ENCODE measurements around the gene CKAP2L.

The CKAP2L gene

DNA sequence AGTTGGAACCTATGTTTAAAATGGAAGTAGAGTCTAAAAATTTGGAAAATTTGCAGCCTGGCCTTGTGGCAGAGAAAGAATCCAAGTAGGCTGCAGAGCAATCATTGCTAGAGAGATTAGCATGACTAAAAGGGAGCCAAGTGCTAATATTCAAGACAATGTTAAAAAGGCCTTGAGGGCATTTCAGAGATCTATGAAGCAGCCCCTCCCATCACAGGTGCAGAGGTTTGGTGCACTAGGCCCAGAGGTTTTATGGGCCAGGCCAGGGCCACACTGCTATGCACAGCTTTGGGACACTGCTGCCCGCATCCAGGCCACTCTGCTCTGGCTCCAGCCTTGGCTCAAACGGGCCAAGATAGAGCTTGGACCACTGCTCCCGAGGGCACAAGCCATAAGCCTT, 26.6 kb upstream of the CKAP2L start:
- no peak for DNase-seq

DNA sequence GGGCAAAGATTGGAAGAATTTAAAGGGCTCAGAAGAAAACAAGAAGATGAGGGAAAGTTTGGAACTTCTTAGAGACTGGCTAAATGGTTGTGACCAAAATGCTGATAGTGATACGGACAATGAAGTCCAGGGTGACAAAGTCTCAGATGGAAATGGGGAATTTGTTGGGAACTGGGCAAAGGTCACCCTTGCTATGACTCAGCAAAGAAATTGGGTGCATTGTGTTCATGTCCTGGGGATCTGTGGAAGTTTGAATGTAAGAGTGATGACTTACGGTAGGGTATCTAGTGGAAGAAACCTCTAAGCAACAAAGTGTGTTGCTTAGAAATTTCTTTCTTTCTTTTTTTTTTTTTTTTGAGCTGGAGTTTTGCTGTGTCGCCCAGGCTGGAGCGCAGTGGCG, 25.9 kb upstream of the CKAP2L start:
- no peak for DNase-seq

DNA sequence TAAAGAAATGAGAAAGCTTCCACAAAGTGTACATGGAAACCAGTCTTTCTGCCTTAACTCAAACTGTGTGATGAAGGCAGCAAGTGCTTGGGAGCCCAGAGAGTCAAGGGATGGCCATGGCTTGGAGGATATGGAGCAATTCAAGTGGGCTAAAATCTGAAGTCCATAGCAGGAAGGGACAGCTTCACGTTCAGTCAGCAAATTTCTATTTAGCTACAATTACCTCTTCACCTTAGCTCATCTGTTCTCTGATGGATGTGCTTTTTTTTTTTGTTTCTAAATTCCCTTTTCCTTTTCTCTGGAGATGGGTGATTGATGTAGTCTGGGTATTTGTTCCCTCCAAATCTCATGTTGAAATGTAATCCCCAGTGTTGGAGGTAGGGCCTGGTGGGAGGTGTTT, 24.8 kb upstream of the CKAP2L start:
- no peak for DNase-seq

- DNase-seq: no peak
These were observed 24.2 kb upstream of the CKAP2L start for GRCh38 chr2:112788653-112789052.

- DNase-seq: no peak
These were observed 23.5 kb upstream of the CKAP2L start for GRCh38 chr2:112787729-112788393.

DNA sequence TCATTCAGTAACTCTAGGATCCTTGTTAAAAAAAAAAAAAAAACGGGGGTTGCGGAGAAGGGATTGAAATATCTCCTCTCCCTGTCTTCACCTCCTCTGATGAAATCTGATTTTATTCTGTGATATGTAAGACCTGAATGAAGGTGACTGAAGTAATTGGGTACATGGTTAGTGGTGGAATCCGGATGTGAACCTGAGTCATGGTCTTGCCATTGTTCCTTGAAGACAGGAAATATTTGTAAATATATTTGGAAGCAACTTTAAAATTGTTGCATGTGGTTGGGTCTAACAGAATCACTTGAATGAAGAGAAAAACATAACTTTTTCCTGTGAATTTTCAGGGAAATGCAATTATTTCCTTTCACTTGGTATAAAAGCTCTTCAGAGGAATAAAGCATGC, 22.9 kb upstream of the CKAP2L start:
- no peak for DNase-seq

GRCh38 chr2:112784199-112785189, 20.1 kb upstream of the CKAP2L start, which contains the start of gene IL1A:
Gene IL1A, minus strand, starts transcription at chr2:112784493. Its CDS starts 723 bp downstream, at chr2:112783770.
- DNase-seq: no peak

GRCh38 chr2:112783187-112783714, 18.8 kb upstream of the CKAP2L start:
- DNase-seq: no peak

DNA sequence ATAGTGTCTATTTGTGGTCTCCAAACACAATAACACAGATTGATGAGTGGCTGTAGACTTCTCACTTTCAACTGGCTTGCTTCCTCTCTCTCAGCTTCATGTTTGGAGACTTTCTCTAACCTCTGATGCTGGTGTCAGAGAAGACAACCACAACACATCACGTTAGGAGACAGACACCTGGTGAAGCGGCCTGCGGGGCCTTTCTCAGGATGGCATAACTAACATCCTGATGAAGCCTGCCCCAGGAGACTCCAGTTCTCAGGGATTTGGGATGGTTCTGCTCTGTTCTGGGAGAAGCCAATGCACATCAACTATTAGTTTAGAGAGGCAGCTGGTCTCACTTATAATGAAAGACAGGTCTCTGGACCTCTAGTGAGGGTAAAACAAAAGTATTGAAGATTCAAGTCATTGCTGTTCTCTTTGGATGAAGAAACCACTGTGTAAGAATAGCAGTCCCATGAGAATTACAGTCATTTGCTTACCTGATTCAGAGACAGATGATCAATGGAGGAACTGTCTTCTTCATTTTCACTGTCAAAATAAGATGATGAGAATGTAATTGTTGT, 17.9 kb upstream of the CKAP2L start:
- no peak for DNase-seq

DNA sequence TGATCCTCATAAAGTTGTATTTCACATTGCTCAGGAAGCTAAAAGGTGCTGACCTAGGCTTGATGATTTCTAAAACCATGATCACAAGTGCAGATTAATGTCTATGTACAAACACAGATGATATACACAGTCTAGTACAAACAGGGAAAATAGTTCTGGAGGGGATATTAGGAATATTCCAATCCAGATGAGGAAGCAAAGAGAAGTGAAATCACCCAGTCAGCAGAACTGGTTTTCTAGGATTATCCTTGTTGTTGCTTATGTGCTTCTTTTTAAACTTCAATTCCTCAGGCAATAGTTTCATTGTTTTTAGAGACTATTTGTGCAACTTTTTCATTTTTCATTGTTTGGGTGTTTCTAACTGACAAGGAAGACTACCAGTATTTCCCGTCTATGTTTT, 15.2 kb upstream of the CKAP2L start:
- no peak for DNase-seq

- DNase-seq: no peak
These were observed 12.6 kb upstream of the CKAP2L start for GRCh38 chr2:112777036-112777435.

GRCh38 chr2:112776113-112776512, 11.7 kb upstream of the CKAP2L start:
- DNase-seq: no peak

DNA sequence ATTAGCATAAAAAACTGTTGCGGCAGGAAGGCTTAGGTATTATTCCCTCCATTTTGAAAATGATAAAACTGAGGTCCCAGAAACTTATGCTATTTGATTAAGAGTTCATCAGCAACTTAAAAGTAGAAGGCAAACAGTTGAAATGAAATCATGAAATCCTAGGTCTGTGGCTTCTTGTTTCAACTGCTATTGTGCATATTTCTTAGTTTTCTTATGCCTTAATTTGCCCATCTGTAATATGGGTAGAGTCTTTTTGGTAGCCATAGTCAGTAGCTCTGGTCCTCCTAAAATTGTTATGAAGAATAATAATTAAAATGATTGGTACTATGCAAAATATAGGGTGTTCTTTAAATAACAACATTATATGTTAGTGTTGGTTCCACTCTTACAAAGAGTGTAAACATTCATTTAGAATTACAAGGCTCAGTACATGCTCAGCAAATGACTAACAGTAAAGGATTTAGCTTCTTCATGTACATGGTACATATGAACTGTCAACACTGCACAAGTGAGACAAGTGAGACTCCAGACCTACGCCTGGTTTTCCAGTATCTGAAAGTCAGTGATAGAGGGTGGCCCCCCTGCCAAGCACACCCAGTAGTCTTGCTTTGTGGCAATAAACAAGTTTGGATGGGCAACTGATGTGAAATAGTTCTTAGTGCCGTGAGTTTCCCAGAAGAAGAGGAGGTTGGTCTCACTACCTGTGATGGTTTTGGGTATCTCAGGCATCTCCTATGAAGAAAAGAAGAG, 10.3 kb upstream of the CKAP2L start:
- DNase-seq: no peak

DNA sequence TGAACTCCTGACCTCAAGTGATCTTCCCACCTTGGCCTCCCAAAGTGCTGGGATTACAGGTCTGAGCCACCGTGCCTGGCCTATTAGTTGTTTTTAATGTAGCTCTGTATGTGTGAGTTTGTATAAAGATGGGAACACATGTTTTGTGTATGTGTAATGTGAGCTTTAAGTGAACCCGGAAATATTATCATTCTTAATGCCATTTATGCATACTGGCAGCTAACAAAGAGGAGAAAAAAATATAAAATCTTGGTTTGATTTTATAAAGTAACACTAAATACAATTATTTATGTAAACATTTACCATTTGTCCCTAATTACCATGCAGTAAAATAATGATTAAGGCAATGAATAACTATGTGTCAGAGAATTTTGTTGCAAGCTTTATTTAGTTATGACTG, 9.1 kb upstream of the CKAP2L start:
- DNase-seq: no peak

- no peak for DNase-seq
These were observed 8.6 kb upstream of the CKAP2L start for GRCh38 chr2:112772911-112773475.

- no peak for DNase-seq
These were observed 7.9 kb upstream of the CKAP2L start for GRCh38 chr2:112772322-112772721.

DNA sequence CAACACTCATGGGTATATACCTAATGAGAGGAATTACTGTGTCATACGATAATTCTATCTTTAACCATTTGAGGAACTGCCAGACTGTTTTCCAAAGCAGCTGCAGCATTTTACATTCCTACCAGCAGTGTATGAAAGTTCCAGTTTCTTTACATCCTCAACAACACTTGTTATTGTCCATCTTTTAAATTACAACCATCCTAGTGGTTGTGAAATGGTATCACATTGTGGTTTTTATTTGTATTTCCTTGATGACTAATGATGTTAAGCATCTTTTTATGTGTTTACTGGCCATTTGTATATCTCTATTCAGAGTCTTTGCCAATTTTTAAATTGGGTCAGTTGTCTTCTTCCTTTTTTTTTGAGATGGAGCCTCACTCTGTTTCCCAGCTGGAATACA, 4.0 kb upstream of the CKAP2L start:
- no peak for DNase-seq

DNA sequence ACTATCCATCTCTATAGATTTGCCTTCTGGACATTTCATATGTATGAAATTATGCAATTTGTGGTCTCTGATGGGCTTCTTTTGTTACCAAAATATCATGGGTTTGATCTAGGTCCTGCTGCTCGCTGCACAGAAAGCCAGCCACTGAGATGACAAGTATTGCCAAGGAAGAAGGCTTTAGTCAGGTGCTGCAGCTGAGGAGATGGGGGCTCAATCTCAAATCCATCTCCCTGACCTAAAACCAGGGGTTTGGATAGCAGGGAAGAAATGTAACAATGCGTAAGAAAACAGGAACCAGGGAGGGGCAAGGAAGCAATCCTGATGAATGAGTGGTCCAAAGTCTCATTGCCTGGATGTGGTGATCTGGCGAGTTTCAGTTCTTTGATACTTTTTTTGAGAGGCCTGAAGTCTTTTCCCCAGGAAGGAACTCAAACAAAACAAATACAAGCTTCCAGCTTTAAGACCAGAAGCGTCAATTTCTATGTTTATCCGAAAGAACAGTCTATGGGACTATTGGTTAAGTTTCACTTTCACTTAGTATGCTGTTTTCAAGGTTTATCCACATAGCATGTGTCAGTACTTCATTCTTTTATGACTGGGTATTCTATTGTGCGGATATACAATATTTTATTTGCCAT, 3.4 kb upstream of the CKAP2L start:
- no peak for DNase-seq

GRCh38 chr2:112765251-112765650, 842 bp upstream of the CKAP2L start:
- no peak for DNase-seq

DNA sequence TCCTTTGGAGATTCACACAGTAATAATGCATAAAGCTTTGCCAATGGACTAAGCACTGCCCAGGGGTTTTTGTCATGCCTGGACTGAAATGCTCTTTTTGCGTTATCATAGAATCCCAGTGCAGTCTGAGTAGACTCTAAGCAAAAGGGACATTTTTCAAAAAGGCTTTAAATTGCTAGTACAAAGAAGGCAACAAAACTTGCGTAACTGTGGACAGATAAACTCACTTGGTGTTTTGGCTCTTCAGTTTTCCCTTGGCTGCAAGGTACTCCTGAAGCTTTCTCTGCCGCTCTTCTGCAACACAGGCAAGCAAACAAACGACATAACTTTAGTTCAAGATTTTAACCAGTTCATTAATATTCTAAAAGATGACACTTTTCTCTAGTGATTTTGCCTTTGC, 2.1 kb downstream of the CKAP2L start:
- no peak for DNase-seq

GRCh38 chr2:112760149-112760548, 4.3 kb downstream of the CKAP2L start:
- no peak for DNase-seq

- no peak for DNase-seq
These were observed 5.7 kb downstream of the CKAP2L start for GRCh38 chr2:112758711-112759110.
